Measurements from ENCODE around the gene VDAC2. TPM values are rescaled to one million over a fixed set of nuclear protein-coding genes. Genes with fewer than 3 reads are reported as not detected.

Gene VDAC2
- total RNA-seq, 1 donor from 2014 or later: 204 TPM

GRCh38 chr10:75240329-75241076, 29.9 kb downstream of the VDAC2 start:
- H3K4me3 Mint-ChIP-seq: no peak overlapping the region
- TF ChIP-seq, protein P1, sequence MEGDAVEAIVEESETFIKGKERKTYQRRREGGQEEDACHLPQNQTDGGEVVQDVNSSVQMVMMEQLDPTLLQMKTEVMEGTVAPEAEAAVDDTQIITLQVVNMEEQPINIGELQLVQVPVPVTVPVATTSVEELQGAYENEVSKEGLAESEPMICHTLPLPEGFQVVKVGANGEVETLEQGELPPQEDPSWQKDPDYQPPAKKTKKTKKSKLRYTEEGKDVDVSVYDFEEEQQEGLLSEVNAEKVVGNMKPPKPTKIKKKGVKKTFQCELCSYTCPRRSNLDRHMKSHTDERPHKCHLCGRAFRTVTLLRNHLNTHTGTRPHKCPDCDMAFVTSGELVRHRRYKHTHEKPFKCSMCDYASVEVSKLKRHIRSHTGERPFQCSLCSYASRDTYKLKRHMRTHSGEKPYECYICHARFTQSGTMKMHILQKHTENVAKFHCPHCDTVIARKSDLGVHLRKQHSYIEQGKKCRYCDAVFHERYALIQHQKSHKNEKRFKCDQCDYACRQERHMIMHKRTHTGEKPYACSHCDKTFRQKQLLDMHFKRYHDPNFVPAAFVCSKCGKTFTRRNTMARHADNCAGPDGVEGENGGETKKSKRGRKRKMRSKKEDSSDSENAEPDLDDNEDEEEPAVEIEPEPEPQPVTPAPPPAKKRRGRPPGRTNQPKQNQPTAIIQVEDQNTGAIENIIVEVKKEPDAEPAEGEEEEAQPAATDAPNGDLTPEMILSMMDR (conservative IDR thresholded peaks at IDR 0.05): no peak
- peaks cover 16% of the 10 kb centered on the region for H3K4me1 Mint-ChIP-seq (ENCODE audit: unreplicated experiment)
- no peak for DNase-seq (ENCODE audit: extremely low spot score, unreplicated experiment)
- H3K36me3 Mint-ChIP-seq: no peaks in the 10 kb centered on the region
- no peaks in the 10 kb centered on the region for H3K9me3 Mint-ChIP-seq
- H3K27ac Mint-ChIP-seq: no peak overlapping the region
- H3K27me3 Mint-ChIP-seq: no peaks in the 10 kb centered on the region

DNA sequence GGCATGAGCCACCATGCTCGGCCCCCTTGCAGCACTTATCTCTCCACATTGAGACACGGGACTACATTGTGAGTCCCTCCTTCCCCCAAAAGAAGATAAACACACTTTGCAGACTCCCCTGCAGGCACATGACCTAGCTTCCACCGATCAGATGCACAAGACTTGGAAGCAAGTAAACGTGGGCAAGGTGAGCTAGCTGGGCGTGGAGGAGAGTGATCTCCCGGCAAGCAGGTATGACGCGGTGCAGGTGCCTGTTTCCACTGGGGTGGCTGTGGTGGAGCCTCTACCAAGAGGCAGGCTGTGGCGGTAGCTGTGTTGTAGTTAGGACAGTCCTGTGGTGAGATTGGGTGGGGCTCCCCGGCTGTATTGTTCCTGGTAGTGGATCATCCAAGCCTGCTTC, 32.8 kb downstream of the VDAC2 start:
- H3K36me3 Mint-ChIP-seq: no peaks in the 10 kb centered on the region
- no peaks in the 10 kb centered on the region for H3K9me3 Mint-ChIP-seq
- no peaks in the 10 kb centered on the region for H3K27me3 Mint-ChIP-seq
- H3K4me1 Mint-ChIP-seq (ENCODE audit: unreplicated experiment): peaks cover 16% of the 10 kb centered on the region
- H3K4me3 Mint-ChIP-seq: no peak overlapping the region
- no peak overlapping the region for H3K27ac Mint-ChIP-seq
- TF ChIP-seq, protein P1 (conservative IDR thresholded peaks at IDR 0.05): no peak
- no peak for DNase-seq (ENCODE audit: extremely low spot score, unreplicated experiment)

- no peaks in the 10 kb centered on the region for H3K36me3 Mint-ChIP-seq
Observed at GRCh38 chr10:75244487-75245353, 34.1 kb downstream of the VDAC2 start.

DNA sequence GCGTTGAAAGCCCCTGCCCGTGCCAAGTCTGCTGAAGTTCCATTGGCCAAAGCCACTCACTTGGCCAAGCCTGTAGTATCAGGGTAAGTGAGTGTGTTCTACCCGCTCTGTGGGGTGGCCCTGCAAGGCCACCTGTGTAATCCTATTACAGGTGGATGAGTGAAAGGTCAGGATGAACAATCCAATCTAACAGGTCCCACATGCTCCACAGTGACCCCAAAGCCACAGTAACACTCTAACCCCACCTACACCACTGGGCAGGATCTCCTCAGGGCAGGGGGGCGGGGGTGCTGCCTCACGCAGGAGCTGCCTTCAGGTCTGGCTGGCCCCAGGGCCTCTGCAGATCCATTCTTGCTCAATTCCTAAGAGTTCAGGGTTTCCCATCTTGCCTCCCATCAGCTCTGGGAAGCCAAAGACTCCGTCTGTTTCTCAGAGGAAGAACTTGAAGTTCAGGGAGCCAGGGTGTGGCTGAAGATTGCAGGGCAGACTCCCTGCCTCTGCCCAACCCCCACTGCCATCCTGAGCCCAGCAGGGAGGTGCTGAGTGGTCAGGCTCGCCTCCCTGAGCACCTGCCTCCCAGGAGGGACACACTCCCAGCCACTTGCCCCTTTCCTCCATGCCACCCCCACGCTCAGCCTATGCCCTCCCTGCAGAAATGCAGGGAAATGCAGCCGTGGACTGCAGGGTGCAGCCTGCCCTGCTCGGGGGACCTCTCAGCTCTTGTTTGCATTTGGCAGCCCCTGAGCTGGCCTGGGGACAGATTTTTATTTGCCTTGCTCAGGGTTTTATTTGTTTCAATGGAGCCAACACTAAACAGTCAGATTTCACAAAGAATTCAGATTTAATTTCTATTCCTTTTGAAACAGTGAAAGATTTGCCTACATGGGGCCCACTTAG, 35.0 kb downstream of the VDAC2 start:
- no peak overlapping the region for H3K4me3 Mint-ChIP-seq
- no peak for DNase-seq (ENCODE audit: extremely low spot score, unreplicated experiment)
- peaks cover 10% of the 10 kb centered on the region for H3K4me1 Mint-ChIP-seq (ENCODE audit: unreplicated experiment)
- H3K27me3 Mint-ChIP-seq: no peaks in the 10 kb centered on the region
- TF ChIP-seq, protein P1 (conservative IDR thresholded peaks at IDR 0.05): no peak
- no peaks in the 10 kb centered on the region for H3K9me3 Mint-ChIP-seq
- no peak overlapping the region for H3K27ac Mint-ChIP-seq
- H3K36me3 Mint-ChIP-seq: no peaks in the 10 kb centered on the region

More at GRCh38 chr10:75244487-75245353, 34.1 kb downstream of the VDAC2 start:
- H3K27me3 Mint-ChIP-seq: no peaks in the 10 kb centered on the region
- TF ChIP-seq, protein P1 (conservative IDR thresholded peaks at IDR 0.05): no peak
- H3K27ac Mint-ChIP-seq: no peak overlapping the region
- H3K4me1 Mint-ChIP-seq (ENCODE audit: unreplicated experiment): peaks cover 10% of the 10 kb centered on the region
- no peak overlapping the region for H3K4me3 Mint-ChIP-seq
- no peak for DNase-seq (ENCODE audit: extremely low spot score, unreplicated experiment)
- H3K9me3 Mint-ChIP-seq: no peaks in the 10 kb centered on the region

DNA sequence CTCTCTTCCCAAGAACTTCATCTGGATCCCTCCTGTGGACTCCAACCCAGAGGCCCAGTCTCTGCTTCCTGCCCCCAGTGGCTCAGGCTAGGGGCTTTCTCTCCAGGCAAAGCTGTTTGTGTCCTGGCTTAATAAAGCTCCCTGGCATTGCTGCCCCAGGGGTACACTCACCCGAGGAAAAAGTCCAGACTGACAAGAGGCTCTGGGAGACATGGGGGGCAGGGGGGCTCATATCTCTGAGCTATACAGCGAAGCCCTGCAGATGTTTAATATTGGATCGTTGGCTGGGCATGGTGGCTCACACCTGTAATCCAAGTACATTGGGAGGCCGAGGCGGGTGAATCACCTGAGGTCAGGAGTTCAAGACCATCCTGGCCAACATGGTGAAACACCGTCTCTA, 35.9 kb downstream of the VDAC2 start:
- H3K27me3 Mint-ChIP-seq: no peaks in the 10 kb centered on the region
- H3K36me3 Mint-ChIP-seq: no peaks in the 10 kb centered on the region
- peaks cover 10% of the 10 kb centered on the region for H3K4me1 Mint-ChIP-seq (ENCODE audit: unreplicated experiment)
- DNase-seq (ENCODE audit: extremely low spot score, unreplicated experiment): no peak
- H3K27ac Mint-ChIP-seq: no peak overlapping the region
- H3K4me3 Mint-ChIP-seq: no peak overlapping the region
- no peaks in the 10 kb centered on the region for H3K9me3 Mint-ChIP-seq
- TF ChIP-seq, protein P1 (conservative IDR thresholded peaks at IDR 0.05): no peak
